Measurements from ENCODE around the gene KRT5.
"Not testable (repeated sequence)": the region's sequence is repeated elsewhere in the genome, so short reads cannot be mapped to it uniquely, and the experiment has no call there.

KRT5 gene

GRCh38 chr12:52494518-52494917 lies 25.7 kb downstream of the KRT5 start:
- DNase-seq (ENCODE audit: low read depth in 2 of 2): no peak

- DNase-seq (ENCODE audit: low read depth in 2 of 2): no peak
These were observed 26.1 kb downstream of the KRT5 start for GRCh38 chr12:52494100-52494499.

GRCh38 chr12:52493172-52493571 lies 27.0 kb downstream of the KRT5 start, which contains the start of gene KRT6A:
Gene KRT6A, minus strand, starts transcription at chr12:52493257. Its CDS starts 69 bp downstream, at chr12:52493188.
- DNase-seq (ENCODE audit: low read depth in 2 of 2): no peak

GRCh38 chr12:52492405-52492804 lies 27.8 kb downstream of the KRT5 start:
- DNase-seq (ENCODE audit: low read depth in 2 of 2): not testable (repeated sequence)

GRCh38 chr12:52491495-52491894 lies 28.7 kb downstream of the KRT5 start:
- not testable (repeated sequence) for DNase-seq (ENCODE audit: low read depth in 2 of 2)

DNA sequence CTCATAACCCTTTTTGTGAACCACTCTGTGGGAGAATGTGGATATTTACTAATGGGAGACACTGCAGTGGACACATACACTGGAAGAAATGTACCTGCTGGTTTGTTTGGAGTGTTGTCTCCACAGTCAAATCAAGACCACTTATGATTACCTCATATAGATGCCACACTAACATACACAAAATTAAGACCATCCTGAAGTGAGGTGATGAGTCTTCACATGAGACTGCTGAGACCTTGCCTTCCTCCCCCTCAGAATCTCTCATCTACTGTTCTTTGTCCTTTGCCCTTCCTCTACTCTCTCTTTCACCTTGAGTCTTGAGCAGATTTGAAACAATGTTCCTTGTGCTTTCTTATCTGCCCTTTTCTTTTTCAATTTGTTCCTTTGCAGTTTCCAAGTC lies 31.5 kb downstream of the KRT5 start:
- DNase-seq (ENCODE audit: low read depth in 2 of 2): no peak

DNA sequence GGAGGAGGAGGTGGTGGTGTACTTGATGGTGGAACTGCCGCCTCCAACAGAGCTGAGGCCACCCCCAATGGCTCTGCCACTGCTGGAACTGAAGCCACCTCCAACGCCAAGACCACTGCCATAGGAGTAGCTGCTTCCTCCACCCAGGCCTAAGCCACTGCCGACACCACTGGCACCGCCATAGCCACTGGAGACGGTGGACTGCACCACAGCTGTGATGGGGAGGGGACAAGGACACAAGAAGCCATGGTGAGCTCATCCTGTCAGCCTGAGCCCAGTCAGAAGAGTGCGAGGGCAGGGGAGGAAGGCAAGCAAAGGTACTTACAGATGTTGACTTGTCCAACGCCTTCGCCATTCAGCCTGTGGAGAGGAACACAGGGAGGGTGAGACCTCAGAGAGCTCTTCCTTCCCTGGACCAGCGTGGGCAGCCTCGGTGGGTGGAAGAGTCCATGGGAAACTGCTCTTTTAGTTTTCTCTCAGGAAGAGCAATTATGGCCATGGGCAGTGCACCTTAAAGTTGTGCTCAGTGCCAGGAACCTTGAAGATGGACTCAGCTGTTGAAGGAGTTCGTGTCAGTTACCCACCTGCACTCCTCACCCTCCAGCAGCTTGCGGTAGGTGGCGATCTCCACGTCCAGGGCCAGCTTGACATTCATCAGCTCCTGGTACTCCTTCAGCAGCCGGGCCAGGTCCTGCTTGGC lies 32.3 kb downstream of the KRT5 start:
- DNase-seq (ENCODE audit: low read depth in 2 of 2): not testable (repeated sequence)

GRCh38 chr12:52487211-52487610 lies 33.0 kb downstream of the KRT5 start:
- DNase-seq (ENCODE audit: low read depth in 2 of 2): no peak

DNA sequence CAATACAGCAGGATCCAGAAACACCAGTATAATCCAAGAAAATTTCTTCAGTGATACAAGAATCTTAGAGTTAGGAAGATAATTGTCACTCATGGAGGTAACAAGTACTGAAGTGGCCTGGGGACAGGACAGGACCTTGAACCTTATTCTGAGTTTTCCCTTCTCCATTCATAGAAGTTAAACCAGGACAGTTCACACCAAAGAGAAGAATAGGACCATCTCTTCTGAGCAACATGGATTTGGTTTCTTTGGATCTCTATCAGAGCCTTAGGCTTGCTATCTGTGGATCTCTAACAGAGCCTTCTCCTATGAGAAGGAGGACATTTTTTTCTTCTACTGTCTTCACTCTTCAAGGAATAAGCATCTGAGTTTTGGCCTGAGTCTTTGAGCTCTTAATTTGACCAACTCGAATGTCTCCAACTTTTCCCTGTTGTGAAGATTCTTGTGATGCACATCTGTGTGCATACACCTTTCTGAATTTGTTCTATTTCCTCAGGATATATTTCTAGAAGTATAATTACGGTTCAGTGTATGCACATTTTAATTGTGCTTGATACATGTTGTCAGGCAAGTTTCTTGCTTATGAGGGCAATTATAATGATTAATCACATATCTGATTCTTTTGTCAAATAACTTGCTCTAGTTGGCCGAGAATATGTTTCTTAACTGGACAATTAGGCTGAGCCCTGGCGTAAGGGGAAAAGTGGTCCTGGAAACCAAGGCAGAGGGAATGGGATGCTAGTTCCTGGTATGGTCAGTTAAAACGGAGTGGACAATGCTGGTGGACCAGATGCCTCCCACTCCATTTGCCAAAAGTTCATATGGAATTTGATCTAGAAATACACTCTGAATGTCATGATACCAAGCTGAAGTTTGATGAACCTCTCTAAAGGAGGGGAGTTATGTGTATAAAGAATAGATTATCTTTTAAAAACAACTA lies 33.8 kb downstream of the KRT5 start:
- no peak for DNase-seq (ENCODE audit: low read depth in 2 of 2)

- no peak for DNase-seq (ENCODE audit: low read depth in 2 of 2)
These were observed 40.1 kb downstream of the KRT5 start for GRCh38 chr12:52480073-52480472.

- DNase-seq (ENCODE audit: low read depth in 2 of 2): no peak
These were observed 42.5 kb downstream of the KRT5 start for GRCh38 chr12:52477651-52478050.

GRCh38 chr12:52474212-52474611 lies 46.0 kb downstream of the KRT5 start:
- no peak for DNase-seq (ENCODE audit: low read depth in 2 of 2)

DNA sequence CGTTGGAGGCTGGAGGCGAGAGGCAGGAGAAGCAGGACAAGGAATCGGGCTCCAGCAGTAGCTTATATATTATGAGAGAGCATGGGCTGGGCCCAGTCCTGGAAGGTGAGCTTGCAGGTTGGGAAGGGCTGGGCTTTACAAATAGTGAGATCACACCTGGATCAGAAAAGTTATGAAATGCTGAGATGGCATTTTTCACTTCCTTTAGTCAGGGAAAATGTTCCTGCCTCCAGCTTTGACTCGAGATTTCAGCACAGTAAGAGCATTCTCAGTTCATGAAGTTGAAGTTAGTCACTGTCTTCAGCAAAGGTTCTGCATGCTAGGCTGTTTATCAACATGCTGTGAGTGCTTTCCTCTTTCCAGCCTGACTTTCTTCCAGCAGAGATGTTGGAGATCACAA lies 46.4 kb downstream of the KRT5 start, which contains the start of gene KRT6C:
KRT6C (minus strand) TSS at position 38 of the 400 bp plus-strand sequence. CDS start 68 bp downstream, outside the sequence.
- no peak for DNase-seq (ENCODE audit: low read depth in 2 of 2)

DNA sequence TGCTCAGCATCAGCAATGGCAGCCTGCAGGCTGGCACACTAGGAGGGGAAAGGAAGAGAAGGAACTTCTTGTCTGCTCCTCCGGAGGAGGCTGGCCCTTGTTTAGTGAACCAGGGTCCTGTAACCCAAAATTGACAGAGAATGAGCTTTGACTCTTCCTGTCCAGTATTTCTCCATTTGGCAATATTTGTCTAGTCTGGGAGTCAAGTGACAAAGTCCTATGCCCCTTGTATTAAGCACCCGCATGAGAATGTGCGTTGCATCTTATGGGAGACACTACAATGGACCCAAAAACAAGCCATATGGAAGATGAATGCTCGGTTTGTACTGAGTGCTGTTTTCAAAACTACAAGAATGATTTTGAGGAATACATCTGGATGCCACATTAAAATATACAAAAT lies 50.3 kb downstream of the KRT5 start:
- DNase-seq (ENCODE audit: low read depth in 2 of 2): no peak

DNA sequence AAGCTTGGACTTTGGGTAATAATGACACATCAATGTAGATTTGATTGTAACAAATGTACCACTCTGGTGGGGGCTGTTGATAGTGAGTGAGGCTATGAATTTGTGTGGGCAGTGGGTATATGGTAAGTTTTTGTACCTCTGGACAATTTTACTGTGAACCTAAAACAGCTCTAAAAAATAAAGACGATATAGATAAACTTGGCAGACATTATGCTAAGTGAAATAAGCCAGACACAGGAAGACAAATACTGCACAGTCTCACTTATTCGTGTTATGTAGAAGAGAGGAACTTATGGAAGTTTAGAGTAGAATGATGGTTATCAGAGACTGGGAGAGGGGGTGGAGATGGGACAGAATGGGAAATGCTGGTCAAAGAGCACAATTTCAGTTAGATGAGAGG lies 55.3 kb downstream of the KRT5 start:
- no peak for DNase-seq (ENCODE audit: low read depth in 2 of 2)
